MCF 10A (cell line): Measurements from ENCODE around the gene FCHO1. TPM values are rescaled to one million over a fixed set of nuclear protein-coding genes. Genes with fewer than 3 reads are reported as not detected.

Experiments
- BruUV-seq: library from RNA; stranded (reverse); fragments of 400-500 nt; replicated peaks from 2 replicates; lab custom pipeline; 2021; lab: Mats Ljungman, UMichigan
- CTCF ChIA-PET: fragments of 300-600 bp; sonication (Branson Sonifier 250); formaldehyde crosslinking; extraction: SDS; loops from one replicate; lab custom pipeline; 2021; ENCODE audit warnings: antibody characterized with exemption, inconsistent platforms; lab: Yijun Ruan, JAX
- POLR2A ChIA-PET: fragments of 300-600, 350-650 bp; sonication (Branson Sonifier 250); formaldehyde crosslinking; extraction: SDS; loops from one replicate; lab custom pipeline; 2020; ENCODE audit warnings: antibody characterized with exemption, inconsistent platforms; lab: Yijun Ruan, JAX
- DNase-seq: peaks from one replicate; pipeline ENCODE4 v3.0.0-alpha.2; 2018; ENCODE audit not compliant: unreplicated experiment
- H3K27ac Mint-ChIP-seq: one replicate; pipeline ENCODE4 v1.8.0; 2022; ENCODE audit warnings: mild to moderate bottlenecking, low read depth, mixed read lengths; ENCODE audit not compliant: unreplicated experiment
- H3K27me3 Mint-ChIP-seq: one replicate; pipeline ENCODE4 v1.8.0; 2022; ENCODE audit warnings: mixed read lengths; ENCODE audit not compliant: insufficient read depth, unreplicated experiment
- H3K36me3 Mint-ChIP-seq: one replicate; pipeline ENCODE4 v1.8.0; 2022; ENCODE audit warnings: mild to moderate bottlenecking, moderate library complexity, mixed read lengths; ENCODE audit not compliant: insufficient read depth, unreplicated experiment
- H3K4me1 Mint-ChIP-seq: one replicate; pipeline ENCODE4 v1.8.0; 2022; ENCODE audit warnings: mixed read lengths; ENCODE audit not compliant: insufficient read depth, unreplicated experiment
- H3K4me3 Mint-ChIP-seq: one replicate; pipeline ENCODE4 v1.8.0; 2022; ENCODE audit warnings: mild to moderate bottlenecking, moderate library complexity, mixed read lengths; ENCODE audit not compliant: unreplicated experiment
- H3K9me3 Mint-ChIP-seq: one replicate; pipeline ENCODE4 v1.8.0; 2022; ENCODE audit warnings: mixed read lengths; ENCODE audit not compliant: unreplicated experiment
- CTCF ChIP-seq: fragments of 200-600 bp; IDR thresholded peaks from one replicate; pipeline ENCODE4 v1.8.0; 2022; ENCODE audit warnings: antibody characterized with exemption, mild to moderate bottlenecking; ENCODE audit not compliant: unreplicated experiment
- intact Hi-C: fragments of 100-400 bp; cut with micrococcal nuclease; formaldehyde crosslinking; loops from 2 replicates; pipeline ENCODE4 v1.14.1; 2022
- total RNA-seq: library from RNA; stranded (reverse); gene quantifications from 2 replicates; pipeline ENCODE4 v1.2.3, GENCODE V29; 2022

FCHO1 gene
- total RNA-seq, 1 experiment from 2014 or later, result 0.23 TPM

DNA sequence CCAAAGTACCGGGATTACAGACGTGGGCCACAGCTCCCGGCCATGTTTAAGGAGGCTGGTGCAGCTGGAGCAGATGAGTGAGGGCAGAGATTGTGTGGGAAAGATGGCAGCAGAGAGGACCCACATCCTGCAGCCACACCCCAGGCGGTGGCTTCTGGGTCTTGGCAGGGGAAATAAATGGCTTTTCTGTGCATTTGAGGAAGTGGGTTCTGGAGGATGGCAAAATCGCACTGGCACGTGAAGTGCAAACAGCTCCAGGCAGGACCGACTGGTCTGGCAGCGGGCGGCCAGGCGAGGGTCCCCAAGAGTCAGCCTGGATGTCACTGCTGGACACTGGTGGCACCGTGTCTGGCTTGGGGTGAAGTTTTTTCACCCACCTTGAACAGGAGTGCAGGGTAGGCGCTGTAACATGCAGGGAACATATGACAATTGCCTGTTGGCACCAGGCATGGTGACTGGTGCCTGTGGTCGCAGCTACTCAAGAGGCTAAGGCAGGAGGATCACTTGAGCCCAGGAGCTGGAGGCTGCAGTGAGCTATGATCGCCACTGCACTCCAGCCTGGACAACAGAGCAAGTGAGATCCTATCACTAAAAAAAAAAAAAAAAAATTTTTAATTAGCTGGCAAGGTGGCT, 52.1 kb downstream of the FCHO1 start:
- Mint-ChIP-seq H3K4me1 (no peaks in the 10 kb centered on the region), H3K4me3 (no peak overlapping the region), H3K27ac (no peak overlapping the region), H3K36me3 (no peaks in the 10 kb centered on the region), H3K27me3 (no peaks in the 10 kb centered on the region), H3K9me3 (no peaks in the 10 kb centered on the region)
- ChIA-PET POLR2A (interaction anchor here (0.6 kb wide), 1 partner anchor 695 kb away, joined by 3 read pairs; no protein-coding TSS in a partner anchor), CTCF (interaction anchor here (0.6 kb wide), 1 partner anchor 188 kb away, joined by 4 read pairs; no protein-coding TSS in a partner anchor)
- no peak for DNase-seq
- intact Hi-C loops, result no loop called here
- no peak for TF ChIP-seq CTCF
- no TSS peak for BruUV-seq

DNA sequence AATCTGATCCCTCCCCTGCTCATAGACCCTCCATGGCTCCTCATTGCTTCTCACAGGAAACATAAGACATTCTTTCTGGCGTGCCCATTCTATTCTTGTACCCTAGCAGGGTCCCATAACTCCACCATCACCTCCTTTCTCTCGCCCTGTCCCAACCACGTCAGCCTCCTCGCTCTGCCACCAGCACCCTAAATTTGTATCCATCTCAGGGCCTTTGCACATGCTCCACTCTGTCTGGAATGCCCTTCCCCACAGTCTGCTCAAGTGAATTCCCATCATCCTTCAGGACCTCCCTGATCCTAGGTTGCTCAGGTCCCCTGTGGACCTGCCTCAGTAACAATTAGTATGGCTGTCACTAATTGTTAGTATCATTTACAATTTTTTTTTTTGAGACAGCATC, 54.1 kb downstream of the FCHO1 start:
- Mint-ChIP-seq H3K27ac (no peak overlapping the region), H3K4me1 (no peaks in the 10 kb centered on the region), H3K27me3 (no peaks in the 10 kb centered on the region), H3K4me3 (no peak overlapping the region), H3K36me3 (no peaks in the 10 kb centered on the region), H3K9me3 (no peaks in the 10 kb centered on the region)
- no TSS peak for BruUV-seq
- ChIA-PET CTCF (interaction anchor here (0.6 kb wide), 1 partner anchor 77 kb away, joined by 3 read pairs; no protein-coding TSS in a partner anchor), POLR2A (no interaction called here)
- intact Hi-C loops, result no loop called here
- no peak for TF ChIP-seq CTCF
- DNase-seq, result no peak

GRCh38 chr19:17806945-17807344, 55.7 kb downstream of the FCHO1 start:
- H3K27ac Mint-ChIP-seq, result no peak overlapping the region
- ChIA-PET POLR2A (no interaction called here), CTCF (no interaction called here)
- no peak overlapping the region for H3K4me3 Mint-ChIP-seq
- no peaks in the 10 kb centered on the region for H3K4me1 Mint-ChIP-seq
- intact Hi-C loops, result no loop called here
- no peak for TF ChIP-seq CTCF
- no TSS peak for BruUV-seq
- no peak for DNase-seq
- no peaks in the 10 kb centered on the region for H3K36me3 Mint-ChIP-seq
- no peaks in the 10 kb centered on the region for H3K9me3 Mint-ChIP-seq
- H3K27me3 Mint-ChIP-seq, result no peaks in the 10 kb centered on the region

- H3K4me1 Mint-ChIP-seq, result no peaks in the 10 kb centered on the region
- BruUV-seq, result no TSS peak
- no peak for DNase-seq
- no peaks in the 10 kb centered on the region for H3K36me3 Mint-ChIP-seq
- CTCF ChIA-PET, result interaction anchor here (0.6 to 1.1 kb wide), 3 partner anchors 9 to 446 kb away, joined by 3 to 5 read pairs (median 3); no protein-coding TSS in a partner anchor
- H3K27ac Mint-ChIP-seq, result no peak overlapping the region
- intact Hi-C loops, result no loop called here
- H3K9me3 Mint-ChIP-seq, result no peaks in the 10 kb centered on the region
- TF ChIP-seq CTCF, result no peak
- POLR2A ChIA-PET, result no interaction called here
- no peaks in the 10 kb centered on the region for H3K27me3 Mint-ChIP-seq
- no peak overlapping the region for H3K4me3 Mint-ChIP-seq
Measured at GRCh38 chr19:17807731-17808316, 56.5 kb downstream of the FCHO1 start.
